Measurements from ENCODE around the gene UBE3C.

- TF ChIP-seq CTCF (IDR thresholded peaks at IDR 0.05) (no peak), POLR2A (IDR thresholded peaks at IDR 0.05) (no peak)
These were observed 14.0 kb upstream of the UBE3C start for GRCh38 chr7:157124690-157125089.
